Progenitor cell of endocrine pancreas (in vitro differentiated cells): Measurements from ENCODE around the gene GNG12. TPM values are rescaled to one million over a fixed set of nuclear protein-coding genes. Genes with fewer than 3 reads are reported as not detected.
A peak's percentile ranks its signal among the peaks of the same experiment; 100 is the strongest.

ENCODE experiments used
- DNase-seq: peaks from one replicate; pipeline ENCODE4 v3.0.0; 2021; ENCODE audit warnings: low spot score; ENCODE audit not compliant: unreplicated experiment
- H3K27ac Mint-ChIP-seq: 2 replicates; pipeline ENCODE4 v1.8.0; 2021; ENCODE audit warnings: mild to moderate bottlenecking, moderate library complexity, mixed read lengths
- H3K27me3 Mint-ChIP-seq: 2 replicates; pipeline ENCODE4 v1.8.0; 2021; ENCODE audit warnings: mixed read lengths
- H3K36me3 Mint-ChIP-seq: 2 replicates; pipeline ENCODE4 v1.8.0; 2022; ENCODE audit warnings: mixed read lengths; ENCODE audit not compliant: insufficient read depth
- H3K4me1 Mint-ChIP-seq: 2 replicates; pipeline ENCODE4 v1.8.0; 2021; ENCODE audit warnings: low read depth, mixed read lengths
- H3K4me3 Mint-ChIP-seq: 2 replicates; pipeline ENCODE4 v1.8.0; 2021; ENCODE audit warnings: low read depth, mild to moderate bottlenecking, moderate library complexity, mixed read lengths
- H3K9me3 Mint-ChIP-seq: 2 replicates; pipeline ENCODE4 v1.8.0; 2021; ENCODE audit warnings: low read depth, mixed read lengths
- CTCF ChIP-seq: fragments of 200-600 bp; sonication (generic); IDR thresholded peaks from one replicate; pipeline ENCODE4 v1.5.0; 2021; ENCODE audit warnings: antibody characterized with exemption, mild to moderate bottlenecking; ENCODE audit not compliant: unreplicated experiment
- total RNA-seq: library from RNA; stranded (reverse); gene quantifications from 2 replicates; pipeline ENCODE4 v1.2.1, GENCODE V29; 2021

Gene GNG12
- total RNA-seq, 1 donor from 2014 or later = 8.9 TPM

DNA sequence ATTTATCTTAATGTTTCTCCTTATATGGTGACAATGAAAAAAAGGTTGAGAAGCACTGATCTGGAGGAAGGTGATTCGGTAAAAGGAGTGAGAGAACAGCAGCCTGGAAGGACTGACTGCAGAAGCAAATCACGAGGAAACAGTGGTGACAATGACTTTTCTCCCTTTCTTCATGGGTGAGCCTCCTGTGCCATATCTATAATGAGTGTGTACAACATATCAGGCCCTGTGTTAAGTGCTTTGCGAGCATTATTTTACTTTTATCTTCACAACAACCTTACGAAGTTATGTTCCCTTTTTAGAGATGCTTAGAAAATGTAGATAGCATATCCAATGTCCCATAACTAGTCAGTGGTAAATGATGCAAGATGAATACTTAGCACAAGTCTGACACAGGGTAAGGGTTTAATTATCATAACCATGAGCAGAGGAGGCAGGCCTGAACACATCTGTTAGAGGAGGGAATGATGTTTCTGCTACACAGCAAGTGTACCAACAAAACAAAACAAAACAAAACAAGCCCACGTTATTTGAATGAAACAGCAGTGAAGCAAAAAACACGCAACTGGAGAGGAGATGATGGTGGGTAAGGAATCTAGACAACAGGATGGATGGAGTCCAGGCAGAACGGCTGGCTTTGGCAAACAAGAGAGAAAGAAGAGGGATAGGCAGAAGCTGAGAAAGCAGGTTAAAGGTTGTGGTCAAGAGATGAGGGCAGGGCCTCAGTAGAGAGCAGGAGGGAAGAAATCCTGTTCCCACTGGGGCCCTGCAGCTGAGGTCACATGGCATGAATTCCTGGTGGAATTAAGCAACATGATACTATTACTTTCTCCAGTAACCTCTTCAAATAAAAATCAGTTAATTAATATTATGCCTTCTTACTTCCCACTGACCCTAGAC is 29.6 kb downstream of the GNG12 start:
- H3K27ac Mint-ChIP-seq = no peak overlapping the region
- peaks cover 11% of the 10 kb centered on the region for H3K4me1 Mint-ChIP-seq
- no peaks in the 10 kb centered on the region for H3K27me3 Mint-ChIP-seq
- peaks cover 4% of the 10 kb centered on the region for H3K9me3 Mint-ChIP-seq
- H3K36me3 Mint-ChIP-seq = peaks cover 1% of the 10 kb centered on the region
- DNase-seq = no peak
- TF ChIP-seq CTCF = no peak
- H3K4me3 Mint-ChIP-seq = no peak overlapping the region

DNA sequence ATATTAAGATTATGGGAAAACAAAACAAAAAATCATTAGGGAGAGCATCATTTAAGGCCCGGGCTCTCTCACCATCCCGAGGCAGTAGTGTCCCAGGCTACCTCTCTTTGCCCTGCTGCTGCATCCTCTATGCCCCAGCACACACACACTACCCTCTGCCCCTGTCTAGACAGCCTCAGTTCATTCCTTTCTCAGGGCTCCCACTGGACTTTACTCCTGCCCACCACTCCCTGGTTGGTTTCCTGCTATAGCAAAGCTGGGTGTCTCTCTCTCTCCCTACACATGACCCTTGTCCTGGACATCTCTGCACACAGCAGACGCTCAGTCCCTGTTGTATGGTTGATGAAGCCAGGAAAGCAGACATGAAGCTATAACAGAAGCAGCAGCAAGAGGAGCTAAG is 30.7 kb downstream of the GNG12 start:
- H3K4me3 Mint-ChIP-seq = no peak overlapping the region
- H3K9me3 Mint-ChIP-seq = peaks cover 4% of the 10 kb centered on the region
- DNase-seq = no peak
- H3K36me3 Mint-ChIP-seq = no peaks in the 10 kb centered on the region
- peaks cover 11% of the 10 kb centered on the region for H3K4me1 Mint-ChIP-seq
- no peak for TF ChIP-seq CTCF
- peak overlapping the region; percentile 68 for H3K27ac Mint-ChIP-seq
- no peaks in the 10 kb centered on the region for H3K27me3 Mint-ChIP-seq

DNA sequence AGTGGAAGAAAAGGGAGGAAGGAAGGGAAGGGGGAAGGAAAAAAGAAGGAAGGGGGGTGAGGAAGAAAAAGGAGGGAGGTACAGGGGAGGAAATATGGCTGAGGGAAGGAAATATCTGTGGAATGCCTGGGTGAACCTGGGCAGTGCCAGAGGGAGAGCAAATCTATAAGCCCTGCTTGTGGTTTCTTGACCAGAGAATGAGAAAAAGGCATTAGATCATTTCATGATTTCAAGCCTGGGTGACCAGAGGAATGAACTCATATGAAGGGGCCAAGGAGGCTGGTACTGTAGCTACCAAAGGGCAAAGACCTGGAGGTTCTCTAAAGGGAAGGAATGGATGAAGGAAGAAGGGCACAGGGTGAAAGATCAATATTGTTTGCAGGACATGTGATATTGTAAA is 31.4 kb downstream of the GNG12 start:
- no peak for DNase-seq
- no peak for TF ChIP-seq CTCF
- Mint-ChIP-seq H3K4me3 (no peak overlapping the region), H3K27me3 (no peaks in the 10 kb centered on the region), H3K4me1 (peaks cover 11% of the 10 kb centered on the region), H3K9me3 (peaks cover 8% of the 10 kb centered on the region), H3K27ac (no peak overlapping the region), H3K36me3 (no peaks in the 10 kb centered on the region)

DNA sequence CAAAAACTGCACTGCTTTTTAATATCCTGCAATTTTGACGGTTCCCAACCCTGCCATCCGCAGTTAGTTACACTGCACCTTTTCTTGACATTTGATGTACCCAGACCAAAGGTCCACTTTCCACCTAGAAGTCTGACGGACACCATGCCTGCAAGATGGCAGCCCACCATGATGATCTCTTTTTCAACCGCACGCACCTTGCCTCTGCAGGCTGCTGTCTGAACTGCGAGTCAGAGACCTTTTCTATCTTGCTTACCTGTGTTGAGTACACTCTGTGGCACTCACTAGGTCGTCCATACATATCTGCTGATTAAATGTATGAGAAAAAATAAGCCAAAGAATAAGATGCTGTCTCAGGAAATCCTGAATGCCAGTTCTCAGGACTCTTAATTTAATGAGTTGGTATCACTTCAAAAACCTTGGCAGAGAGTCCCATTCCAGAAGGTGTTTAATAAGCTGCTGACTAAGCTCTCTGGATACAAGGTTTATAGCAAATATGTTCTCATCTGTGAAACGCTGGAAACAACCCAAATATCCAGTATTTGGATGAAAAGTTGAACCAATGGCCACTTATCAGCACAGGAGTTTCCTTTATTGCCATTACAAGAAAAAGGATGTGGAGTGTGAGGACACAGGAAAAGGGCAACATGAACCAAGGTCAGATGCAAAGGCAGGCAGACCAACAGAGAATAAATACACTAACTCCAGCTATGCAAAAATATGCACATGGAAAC is 37.9 kb downstream of the GNG12 start:
- H3K27me3 Mint-ChIP-seq = no peaks in the 10 kb centered on the region

More for the DNA sequence above, 37.9 kb downstream of the GNG12 start:
- no peak overlapping the region for H3K4me3 Mint-ChIP-seq
- H3K9me3 Mint-ChIP-seq = peaks cover 8% of the 10 kb centered on the region
- no peaks in the 10 kb centered on the region for H3K36me3 Mint-ChIP-seq
- H3K4me1 Mint-ChIP-seq = peaks cover 17% of the 10 kb centered on the region
- H3K27ac Mint-ChIP-seq = no peak overlapping the region
- DNase-seq = no peak
- TF ChIP-seq CTCF = no peak
